Common myeloid progenitor, CD34-positive (primary cell): ENCODE results near the gene TRAF3.

Source experiments
- CTCF ChIA-PET: fragments of 350-600 bp; sonication (Branson Sonifier 250); formaldehyde crosslinking; loops from one replicate; lab custom pipeline; 2021; ENCODE audit warnings: antibody characterized with exemption; lab: Charles Lee
- POLR2A ChIA-PET: fragments of 350-600 bp; sonication (Branson Sonifier 250); formaldehyde crosslinking; loops from one replicate; lab custom pipeline; 2021; ENCODE audit warnings: antibody characterized with exemption; lab: Charles Lee
- DNase-seq, 3 donors: peaks; one replicate each; pipeline versions ENCODE4 v3.0.0 to v3.0.0-alpha.2; 2013
- H3K27ac ChIP-seq, 2 experiments: 1 replicate in 1 of 2; 2 replicates in 1 of 2; pipeline ENCODE4 v1.7.0; 2013; ENCODE audit warnings: inconsistent platforms in 2 of 2, low read length in 2 of 2, mild to moderate bottlenecking in 2 of 2, low read depth in 1 of 2, moderate library complexity in 1 of 2; ENCODE audit not compliant: severe bottlenecking in 2 of 2, insufficient read depth in 1 of 2, poor library complexity in 1 of 2
- H3K27me3 ChIP-seq, 5 experiments: replicated peaks in 2 of 5; 1 replicate in 3 of 5; 2 replicates in 2 of 5; pipeline versions ENCODE4 v1.6.1 to v1.7.0; 2013; ENCODE audit warnings: low read length in 4 of 5, mild to moderate bottlenecking in 2 of 5, moderate library complexity in 2 of 5, inconsistent platforms in 1 of 5; ENCODE audit not compliant: insufficient read depth in 5 of 5, control insufficient read depth in 4 of 5
- H3K36me3 ChIP-seq, 4 experiments: 1 replicate in 2 of 4; 2 replicates in 2 of 4; pipeline versions ENCODE4 v1.6.1 to v1.7.0; 2013; ENCODE audit warnings: low read length in 3 of 4, control low read depth in 1 of 4, mild to moderate bottlenecking in 1 of 4; ENCODE audit not compliant: control insufficient read depth in 4 of 4, insufficient read depth in 4 of 4
- H3K4me1 ChIP-seq, 4 experiments: 1 replicate in 3 of 4; 2 replicates in 1 of 4; pipeline versions ENCODE4 v1.6.1 to v1.7.1; 2013; ENCODE audit warnings: low read length in 3 of 4, mild to moderate bottlenecking in 3 of 4, control low read depth in 1 of 4, inconsistent platforms in 1 of 4, moderate library complexity in 1 of 4; ENCODE audit not compliant: control insufficient read depth in 4 of 4, insufficient read depth in 4 of 4; ENCODE audit errors: control extremely low read depth in 1 of 4
- H3K4me3 ChIP-seq, 7 experiments: 1 replicate in 4 of 7; 2 replicates in 3 of 7; pipeline versions ENCODE4 v1.5.1 to v1.7.0; 2013; ENCODE audit warnings: mild to moderate bottlenecking in 7 of 7, low read length in 6 of 7, moderate library complexity in 6 of 7, inconsistent platforms in 2 of 7, low read depth in 2 of 7, control low read depth in 1 of 7; ENCODE audit not compliant: insufficient read depth in 4 of 7, control insufficient read depth in 1 of 7; ENCODE audit errors: extremely low read depth in 1 of 7
- H3K9me3 ChIP-seq, 5 experiments: 1 replicate in 4 of 5; 2 replicates in 1 of 5; pipeline versions ENCODE4 v1.6.1 to v1.7.1; 2013; ENCODE audit warnings: low read length in 4 of 5, mild to moderate bottlenecking in 2 of 5, inconsistent platforms in 1 of 5, low read depth in 1 of 5, moderate library complexity in 1 of 5; ENCODE audit not compliant: control insufficient read depth in 4 of 5, insufficient read depth in 2 of 5; ENCODE audit errors: control extremely low read depth in 1 of 5
- WGBS: methylation state at CpG from one replicate; pipeline ENCODE4 v1.1.5; 2013; ENCODE audit not compliant: insufficient coverage; 5-methylcytosine and 5-hydroxymethylcytosine counted together

Gene TRAF3

DNA sequence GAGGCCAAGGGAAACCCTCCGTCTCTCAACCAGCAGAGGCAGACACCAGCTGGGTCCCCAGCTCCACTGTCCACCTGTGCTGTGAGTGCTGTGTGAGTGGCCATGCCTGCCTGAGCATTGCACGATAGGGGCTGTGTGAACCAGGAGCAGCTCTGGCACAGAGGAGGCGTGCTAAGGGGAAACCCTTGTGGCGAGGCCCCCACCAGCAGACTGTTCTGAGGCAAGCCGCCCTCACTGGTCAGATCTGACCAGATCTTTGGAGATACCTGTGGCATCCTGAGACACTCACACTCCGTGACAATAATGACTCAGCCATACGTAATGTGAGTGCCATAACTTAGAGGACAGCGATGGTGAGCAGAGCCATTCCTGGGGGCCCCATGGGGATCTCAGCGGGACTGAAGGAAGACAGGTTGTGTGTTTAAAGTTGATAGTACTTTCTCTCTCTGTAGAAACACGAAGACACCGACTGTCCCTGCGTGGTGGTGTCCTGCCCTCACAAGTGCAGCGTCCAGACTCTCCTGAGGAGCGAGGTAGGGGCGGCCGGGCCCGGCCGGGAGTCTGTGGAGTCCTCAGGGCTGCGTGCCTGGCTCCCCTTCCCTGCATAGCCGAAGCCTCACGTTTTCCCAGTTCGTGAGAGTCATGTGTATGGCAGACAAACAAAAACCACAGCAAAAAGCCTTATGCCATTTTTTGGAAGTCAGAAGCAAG is 108.6 kb downstream of the TRAF3 start:
- CTCF ChIA-PET = no interaction called here
- no peaks in the 10 kb centered on the region for H3K9me3 ChIP-seq
- H3K36me3 ChIP-seq = peaks cover 2 to 42% (median 35%) of the 10 kb centered on the region in 4 experiments
- POLR2A ChIA-PET = no interaction called here
- H3K4me1 ChIP-seq = no peaks in the 10 kb centered on the region
- no peak for DNase-seq
- no peak overlapping the region for H3K4me3 ChIP-seq
- H3K27ac ChIP-seq = no peak overlapping the region
- WGBS = 98% methylated on average over 21 of the region's 22 CpGs
- no peaks in the 10 kb centered on the region for H3K27me3 ChIP-seq

- Histone ChIP-seq H3K27me3 (no peaks in the 10 kb centered on the region), H3K9me3 (no peaks in the 10 kb centered on the region), H3K36me3 (peaks cover 4 to 59% (median 34%) of the 10 kb centered on the region in 4 experiments), H3K4me3 (no peak overlapping the region), H3K4me1 (no peaks in the 10 kb centered on the region), H3K27ac (no peak overlapping the region)
- ChIA-PET CTCF (no interaction called here), POLR2A (no interaction called here)
- no CpG with 5 or more reads among the region's 1 CpG for WGBS
- no peak for DNase-seq
Observed at GRCh38 chr14:102888748-102889147, 111.5 kb downstream of the TRAF3 start.

DNA sequence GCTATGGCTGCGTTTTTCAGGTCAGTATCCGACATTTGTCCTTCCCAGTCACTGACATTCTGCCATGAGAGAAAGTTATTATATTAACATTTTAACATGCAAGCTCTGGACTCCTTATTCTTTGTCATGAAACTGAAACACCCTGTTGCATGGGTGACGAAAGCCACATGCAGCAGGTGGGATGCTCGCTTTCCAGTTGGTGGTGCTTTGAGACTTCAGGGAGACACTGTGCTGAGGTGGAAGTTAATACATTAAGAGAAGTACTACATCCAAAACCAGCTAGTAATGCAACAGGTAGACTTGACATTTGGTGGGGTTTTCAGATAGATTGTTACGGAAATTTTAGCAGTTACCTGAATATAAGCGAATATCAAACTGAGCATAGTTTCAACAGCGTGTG is 112.4 kb downstream of the TRAF3 start:
- no peaks in the 10 kb centered on the region for H3K4me1 ChIP-seq
- H3K9me3 ChIP-seq = no peaks in the 10 kb centered on the region
- POLR2A ChIA-PET = no interaction called here
- no peaks in the 10 kb centered on the region for H3K27me3 ChIP-seq
- H3K27ac ChIP-seq = no peak overlapping the region
- DNase-seq = no peak
- H3K4me3 ChIP-seq = no peak overlapping the region
- 94% methylated on average over 6 of the region's 7 CpGs for WGBS
- CTCF ChIA-PET = no interaction called here
- peaks cover 4 to 60% (median 35%) of the 10 kb centered on the region in 4 experiments for H3K36me3 ChIP-seq

- Histone ChIP-seq H3K27ac (no peak overlapping the region), H3K36me3 (peaks cover 4 to 54% (median 28%) of the 10 kb centered on the region in 4 experiments), H3K4me1 (no peaks in the 10 kb centered on the region), H3K27me3 (no peaks in the 10 kb centered on the region), H3K4me3 (no peak overlapping the region), H3K9me3 (no peaks in the 10 kb centered on the region)
- ChIA-PET POLR2A (no interaction called here), CTCF (interaction anchor here (0.6 to 0.7 kb wide), 2 partner anchors 12 to 28 kb away, joined by 3 read pairs; no protein-coding TSS in a partner anchor)
- DNase-seq = no peak
- over 99% methylated on average over 13 of the region's 15 CpGs for WGBS
Observed at GRCh38 chr14:102891111-102891510, 113.9 kb downstream of the TRAF3 start.

DNA sequence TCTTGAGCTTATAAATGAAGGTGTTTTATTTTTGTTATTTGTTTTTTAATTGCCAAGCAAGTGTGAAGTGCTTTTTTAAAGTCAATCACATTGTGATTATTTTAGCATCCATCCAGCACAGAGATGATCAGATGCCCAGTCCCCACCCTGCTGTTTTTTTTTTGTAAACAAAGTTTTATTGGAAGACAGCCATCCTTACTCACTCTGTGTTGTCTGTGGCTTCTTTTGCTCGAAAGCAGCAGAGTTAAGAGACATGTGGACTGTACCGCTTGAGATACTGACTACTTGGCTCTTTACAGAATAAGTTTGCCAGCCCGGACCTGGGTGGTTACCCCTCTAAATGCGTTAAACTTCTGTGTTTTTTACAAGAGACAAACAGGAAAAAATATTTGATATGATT is 114.3 kb downstream of the TRAF3 start:
- H3K36me3 ChIP-seq = peaks cover 4 to 49% (median 25%) of the 10 kb centered on the region in 4 experiments
- ChIA-PET CTCF (interaction anchor here (0.6 to 0.7 kb wide), 2 partner anchors 11 to 28 kb away, joined by 3 read pairs; no protein-coding TSS in a partner anchor), POLR2A (no interaction called here)
- no peaks in the 10 kb centered on the region for H3K27me3 ChIP-seq
- no peaks in the 10 kb centered on the region for H3K4me1 ChIP-seq
- no peak overlapping the region for H3K4me3 ChIP-seq
- no peaks in the 10 kb centered on the region for H3K9me3 ChIP-seq
- DNase-seq = no peak
- 89% methylated on average over 4 of the region's 4 CpGs for WGBS
- no peak overlapping the region for H3K27ac ChIP-seq

GRCh38 chr14:102892651-102893050 is 115.4 kb downstream of the TRAF3 start:
- no peaks in the 10 kb centered on the region for H3K9me3 ChIP-seq
- no peak overlapping the region for H3K4me3 ChIP-seq
- DNase-seq = no peak
- ChIA-PET CTCF (interaction anchor here (1.3 kb wide), 1 partner anchor 22 kb away, joined by 3 read pairs; no protein-coding TSS in a partner anchor), POLR2A (no interaction called here)
- WGBS = 96% methylated on average over 7 of the region's 8 CpGs
- peaks cover 4 to 44% (median 27%) of the 10 kb centered on the region in 4 experiments for H3K36me3 ChIP-seq
- H3K27me3 ChIP-seq = no peaks in the 10 kb centered on the region
- no peaks in the 10 kb centered on the region for H3K4me1 ChIP-seq
- no peak overlapping the region for H3K27ac ChIP-seq

DNA sequence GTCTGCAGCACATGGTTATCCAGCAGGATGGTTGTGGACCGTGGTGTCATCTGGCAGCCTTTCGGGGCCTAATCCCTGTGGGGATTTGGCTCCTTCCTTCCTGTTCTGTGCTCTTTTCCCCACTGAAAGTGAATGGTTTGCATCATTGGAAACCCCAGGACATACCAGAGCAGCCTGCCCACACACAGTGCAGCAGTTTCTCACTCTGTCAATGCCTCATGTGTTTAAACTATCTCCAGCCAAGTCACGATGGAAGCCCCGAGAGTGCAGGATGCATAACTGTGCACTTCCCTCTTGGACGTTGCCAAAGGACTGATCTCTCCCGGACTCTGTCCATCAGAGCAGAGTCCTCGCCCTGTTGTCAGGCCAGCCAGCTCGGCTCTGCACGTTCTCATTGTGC is 116.2 kb downstream of the TRAF3 start:
- H3K27ac ChIP-seq = no peak overlapping the region
- CTCF ChIA-PET = interaction anchor here (1.3 kb wide), 1 partner anchor 21 kb away, joined by 3 read pairs; no protein-coding TSS in a partner anchor
- peaks cover 4 to 43% (median 30%) of the 10 kb centered on the region in 4 experiments for H3K36me3 ChIP-seq

More for the DNA sequence above, 116.2 kb downstream of the TRAF3 start:
- Histone ChIP-seq H3K9me3 (no peaks in the 10 kb centered on the region), H3K4me3 (no peak overlapping the region), H3K27me3 (no peaks in the 10 kb centered on the region), H3K4me1 (no peaks in the 10 kb centered on the region)
- POLR2A ChIA-PET = no interaction called here
- no peak for DNase-seq
- whole genome bisulfite sequencing = 100% methylated on average over 6 of the region's 9 CpGs
